HepG2 (cell line): ENCODE results near the gene PARP15. TPM values are rescaled to one million over a fixed set of nuclear protein-coding genes. Genes with fewer than 3 reads are reported as not detected.

Experiments used
- ATAC-seq: fragments of 200-7000 bp; cut with Tn5 transposase; 3 replicates; pipeline ENCODE4 v1.9.1; 2020; ENCODE audit warnings: mild to moderate bottlenecking, moderate library complexity
- BruUV-seq: library from RNA; stranded (reverse); fragments of 400-500 nt; replicated peaks from 2 replicates; lab custom pipeline; 2021; lab: Mats Ljungman, UMichigan
- CTCF ChIA-PET: fragments of 300-600 bp; formaldehyde crosslinking; extraction: SDS; loops from one replicate; lab custom pipeline; 2021; ENCODE audit warnings: low total read pairs, inconsistent platforms, low intra/inter-chr PET ratio; lab: Yijun Ruan, JAX
- POLR2A ChIA-PET: fragments of 350-600 bp; sonication (Branson Sonifier 250); formaldehyde crosslinking; loops from one replicate; lab custom pipeline; 2020; ENCODE audit warnings: antibody characterized with exemption, inconsistent platforms; lab: Yijun Ruan, JAX
- DNase-seq: peaks from one replicate; pipeline ENCODE4 v3.0.0-alpha.2; 2015; ENCODE audit warnings: low spot score
- FAIRE-seq: peaks from 3 replicates; lab custom pipeline; 2011; peaks lifted over from hg19 to GRCh38; lab: Jason Lieb, UNC
- H2AFZ ChIP-seq: one replicate; pipeline ENCODE4 v1.6.1; 2011; ENCODE audit warnings: low read length, inconsistent platforms
- H3K27ac ChIP-seq: fragments of 300-600 bp; 3 replicates; pipeline ENCODE4 v1.8.0; 2011; ENCODE audit warnings: mixed run types, mild to moderate bottlenecking, mixed read lengths, low read length, inconsistent platforms; ENCODE audit not compliant: insufficient read depth; ENCODE audit errors: extremely low read length
- H3K27me3 ChIP-seq, 2 experiments: fragments of 200-600 bp in 1 of 2; 2 replicates in 1 of 2; 3 replicates in 1 of 2; pipeline versions ENCODE4 v1.6.0 to v1.8.0; 2011; ENCODE audit warnings: low read length in 2 of 2, mild to moderate bottlenecking in 2 of 2, moderate library complexity in 2 of 2, inconsistent platforms in 1 of 2; ENCODE audit not compliant: insufficient read depth in 2 of 2, control insufficient read depth in 1 of 2
- H3K36me3 ChIP-seq, 2 experiments: fragments of 200-600 bp in 1 of 2; replicated peaks in 1 of 2; 2 replicates in 1 of 2; 3 replicates in 1 of 2; pipeline versions ENCODE4 v1.5.1 to v1.8.0; 2011; ENCODE audit warnings: low read length in 2 of 2, inconsistent platforms in 1 of 2; ENCODE audit not compliant: insufficient read depth in 2 of 2, control insufficient read depth in 1 of 2
- H3K4me1 ChIP-seq: 2 replicates; pipeline ENCODE4 v1.5.1; 2012; ENCODE audit warnings: low read length, inconsistent platforms; ENCODE audit not compliant: insufficient read depth
- H3K4me2 ChIP-seq: 2 replicates; pipeline ENCODE4 v1.6.0; 2011; ENCODE audit warnings: low read depth, low read length, inconsistent platforms
- H3K4me3 ChIP-seq, 3 experiments: fragments of 200-600 bp in 1 of 3; sonication (generic), shearing (Covaris generic) in 1 of 3; replicated peaks in 1 of 3; 2 replicates each; pipeline ENCODE4 v1.5.1; 2011 to 2016; ENCODE audit warnings: low read length in 3 of 3, inconsistent platforms in 2 of 3, low read depth in 2 of 3, mild to moderate bottlenecking in 2 of 3, control low read depth in 1 of 3, mixed read lengths in 1 of 3; ENCODE audit not compliant: insufficient read depth in 1 of 3
- H3K79me2 ChIP-seq: one replicate; pipeline ENCODE4 v1.6.1; 2011; ENCODE audit warnings: low read length, inconsistent platforms; ENCODE audit not compliant: insufficient read depth
- H3K9ac ChIP-seq: 2 replicates; pipeline ENCODE4 v1.6.0; 2011; ENCODE audit warnings: mild to moderate bottlenecking, low read depth, low read length, inconsistent platforms; ENCODE audit not compliant: insufficient read depth
- H3K9me3 ChIP-seq: 2 replicates; pipeline ENCODE4 v1.5.1; 2012; ENCODE audit warnings: mild to moderate bottlenecking, low read length
- H4K20me1 ChIP-seq: 2 replicates; pipeline ENCODE4 v1.6.0; 2011; ENCODE audit warnings: inconsistent platforms, mild to moderate bottlenecking, low read length, moderate library complexity; ENCODE audit not compliant: insufficient read depth
- ARID5B ChIP-seq: IDR thresholded peaks from 2 replicates; pipeline ENCODE4 v1.4.0; 2020; ENCODE audit warnings: mild to moderate bottlenecking, missing genetic modification reagents
- IRF2 ChIP-seq: IDR thresholded peaks from 2 replicates; pipeline ENCODE4 v1.6.1; 2018; ENCODE audit warnings: missing genetic modification reagents, missing compliant biosample characterization
- RCOR2 ChIP-seq: IDR thresholded peaks from 2 replicates; pipeline ENCODE4 v1.6.1; 2016; ENCODE audit warnings: missing biosample characterization, missing genetic modification reagents
- SAFB2 ChIP-seq: sonication (generic); formaldehyde crosslinking; IDR thresholded peaks from 2 replicates; pipeline ENCODE4 v1.5.1; 2020; ENCODE audit warnings: missing genetic modification reagents, low read depth, mild to moderate bottlenecking, borderline replicate concordance
- ZFP36L1 ChIP-seq: sonication (generic); formaldehyde crosslinking; IDR thresholded peaks from 2 replicates; pipeline ENCODE4 v1.8.0; 2022; ENCODE audit warnings: mild to moderate bottlenecking, missing genetic modification reagents, moderate library complexity
- ZNF124 ChIP-seq: sonication (generic); formaldehyde crosslinking; IDR thresholded peaks from 2 replicates; pipeline ENCODE4 v1.4.0; 2020; ENCODE audit warnings: missing genetic modification reagents
- ZNF235 ChIP-seq: sonication (generic); formaldehyde crosslinking; IDR thresholded peaks from 2 replicates; pipeline ENCODE4 v1.8.1; 2023; ENCODE audit warnings: mild to moderate bottlenecking, missing genetic modification reagents, borderline replicate concordance
- ZNF260 ChIP-seq: sonication (generic); formaldehyde crosslinking; IDR thresholded peaks from 2 replicates; pipeline ENCODE4 v1.4.0; 2020; ENCODE audit warnings: missing genetic modification reagents, low read depth, mild to moderate bottlenecking, borderline replicate concordance
- ZNF331 ChIP-seq: sonication (generic); formaldehyde crosslinking; IDR thresholded peaks from 2 replicates; pipeline ENCODE4 v1.4.0; 2020; ENCODE audit warnings: missing genetic modification reagents
- WGBS: methylation state at CpG from one replicate; pipeline ENCODE4 v1.1.6; 2017; ENCODE audit warnings: low lambda C conversion rate; 5-methylcytosine and 5-hydroxymethylcytosine counted together
- in situ Hi-C: cut with HindIII; loops from 2 replicates; pipeline ENCODE4 v1.10.0; 2017; ENCODE audit warnings: low pct_unique_long_range_greater_than_20kb; ENCODE audit not compliant: extremely low pct_ligation_motif_present
- intact Hi-C: fragments of 100-400 bp; cut with micrococcal nuclease; formaldehyde crosslinking; loops from one replicate; pipeline ENCODE4 v1.10.0; 2022; ENCODE audit not compliant: unreplicated experiment
- polyA plus RNA-seq, 8 experiments: library from polyadenylated mRNA; depleted of rRNA in 3 of 8; stranded (reverse) in 7 of 8; unstranded in 1 of 8; fragments of >200 nt; fragmentation: Illumina TruSeq in 4 of 8; extraction: Trizol in 4 of 8; gene quantifications; 2 replicates each; pipeline versions ENCODE4 v1.2.1 to v1.2.3, GENCODE V29; 2011 to 2016; ENCODE audit warnings: low read depth in 4 of 8, missing spikeins in 1 of 8, mixed read lengths in 1 of 8; ENCODE audit not compliant: insufficient read depth in 1 of 8
- total RNA-seq, 5 experiments: library from RNA; depleted of rRNA; stranded (reverse); fragments of >200 nt; fragmentation: Illumina TruSeq; extraction: Trizol; gene quantifications; 2 replicates each; pipeline ENCODE4 v1.2.3, GENCODE V29; 2016; ENCODE audit warnings: low read depth in 1 of 5
- TF ChIP-seq, protein P1 (sequence below): sonication (generic); formaldehyde crosslinking; IDR thresholded peaks from 2 replicates; pipeline ENCODE4 v1.4.0; 2020; ENCODE audit warnings: missing genetic modification reagents

The PARP15 gene
- total and polyA plus RNA-seq, 2 of the 13 experiments (the other 11 are each of a cell fraction or from before 2014, with no cell fraction given) = 0.02 TPM; not detected in 1

DNA sequence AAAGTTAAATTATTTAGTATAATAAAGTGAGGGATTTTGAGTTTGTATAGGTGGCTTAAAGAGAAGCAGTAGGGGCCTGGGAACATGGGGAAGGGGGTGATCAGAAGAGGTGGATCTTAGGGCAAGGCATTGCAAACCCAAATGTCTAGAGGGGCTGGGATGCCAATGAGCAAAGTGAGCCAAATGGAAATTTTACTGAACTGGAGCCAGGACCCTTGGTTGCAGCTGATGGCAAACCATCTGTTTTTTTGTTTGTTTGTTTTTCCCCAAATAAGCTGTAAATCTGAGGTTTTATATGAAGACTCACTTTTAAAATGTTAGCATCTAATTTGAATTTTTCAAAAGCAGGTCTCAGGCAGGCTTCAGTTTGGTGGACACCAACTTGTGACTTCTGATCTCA is 88.4 kb downstream of the PARP15 start:
- ChIA-PET CTCF (no interaction called here), POLR2A (no interaction called here)
- peaks cover 0 to 15% of the 10 kb centered on the region in 2 experiments; a peak in 2 of 5 replicates for H3K27me3 ChIP-seq
- no peak for DNase-seq
- in situ Hi-C loops (no loop called here), intact Hi-C loops (no loop called here)
- no peaks in the 10 kb centered on the region for H3K9me3 ChIP-seq
- H3K9ac ChIP-seq = no peak overlapping the region
- H3K27ac ChIP-seq = no peak overlapping the region
- no peaks in the 10 kb centered on the region for H3K79me2 ChIP-seq
- H3K4me3 ChIP-seq = no peak overlapping the region
- H3K36me3 ChIP-seq = no peaks in the 10 kb centered on the region
- no peak overlapping the region for H2AFZ ChIP-seq
- no TSS peak for BruUV-seq
- H4K20me1 ChIP-seq = no peaks in the 10 kb centered on the region
- H3K4me2 ChIP-seq = no peak overlapping the region
- no peak for ATAC-seq
- peaks cover 16% of the 10 kb centered on the region for H3K4me1 ChIP-seq
- FAIRE-seq = no peak
- no peak for TF ChIP-seq IRF2 (CRISPR knock-in tag)

DNA sequence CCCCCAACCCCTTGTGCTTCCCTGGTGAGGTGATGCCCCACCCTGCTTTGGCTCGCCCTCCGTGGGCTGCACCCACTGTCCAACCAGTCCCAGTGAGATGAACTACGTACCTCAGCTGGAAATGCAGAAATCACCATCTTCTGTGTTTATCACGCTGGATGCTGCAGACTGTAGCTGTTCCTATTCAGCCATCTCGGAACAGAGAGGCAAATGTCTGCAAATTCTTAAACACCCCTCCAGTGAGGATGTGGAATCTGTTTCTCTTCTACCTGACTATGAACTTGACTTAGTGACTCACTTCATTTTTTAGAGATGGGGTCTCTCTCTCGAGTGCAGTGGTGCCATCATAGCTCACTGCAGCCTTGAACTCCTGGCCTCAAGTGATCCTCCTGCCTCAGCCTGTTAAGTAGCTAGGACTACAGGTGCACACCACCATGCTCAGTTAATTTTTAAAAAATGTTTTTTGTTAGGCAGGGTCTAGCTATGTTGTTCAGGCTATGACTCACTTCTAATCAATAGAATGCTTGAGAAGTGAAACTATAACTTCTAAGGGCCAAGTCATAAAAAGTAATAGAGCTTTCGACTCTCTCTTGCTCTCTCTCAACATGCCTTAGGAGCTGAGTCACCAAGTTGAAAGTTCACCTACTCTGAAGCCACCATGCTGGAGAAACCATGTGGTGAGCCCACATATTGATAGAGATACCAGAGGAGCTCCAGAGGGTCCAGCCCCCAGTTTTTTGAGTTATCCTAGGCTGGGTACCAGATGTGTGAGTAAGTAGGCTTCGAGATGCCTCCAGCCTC is 91.7 kb downstream of the PARP15 start:
- Histone ChIP-seq H3K4me1 (peaks cover 16% of the 10 kb centered on the region), H3K4me2 (peak overlapping the region; percentile 11; the same call in 1 of the 2 replicates), H3K9ac (no peak overlapping the region), H3K79me2 (no peaks in the 10 kb centered on the region), H2AFZ (no peak overlapping the region), H3K36me3 (no peaks in the 10 kb centered on the region), H3K27ac (no peak overlapping the region), H3K4me3 (no peak overlapping the region), H3K27me3 (no peaks in the 10 kb centered on the region), H4K20me1 (no peaks in the 10 kb centered on the region), H3K9me3 (no peaks in the 10 kb centered on the region)
- BruUV-seq = no TSS peak
- ChIA-PET CTCF (no interaction called here), POLR2A (interaction anchor here (0.9 to 2.0 kb wide), 9 partner anchors 10 to 285 kb away, joined by 3 to 29 read pairs (median 4); partner anchors contain the start of genes DTX3L, FAM162A, KPNA1 and MIX23)
- in situ Hi-C loops (no loop called here), intact Hi-C loops (no loop called here)
- no peak for FAIRE-seq
- peak; percentile 50 for DNase-seq
- peak; percentile 85 for ATAC-seq
- WGBS = 43% methylated on average over 8 of the region's 8 CpGs
- TF ChIP-seq RCOR2 (CRISPR knock-in tag) (0 out of 2 replicates have a peak, but pooled peaks have one; percentile 43), ZNF260 (CRISPR knock-in tag) (no peak), ZNF124 (CRISPR knock-in tag) (no peak), ZFP36L1 (CRISPR knock-in tag) (no peak), SAFB2 (CRISPR knock-in tag) (no peak), ARID5B (CRISPR knock-in tag) (peak; percentile 30; the same call in 1 of the 2 replicates), ZNF235 (CRISPR knock-in tag) (no peak), ZNF331 (CRISPR knock-in tag) (no peak)
- TF ChIP-seq, protein P1, sequence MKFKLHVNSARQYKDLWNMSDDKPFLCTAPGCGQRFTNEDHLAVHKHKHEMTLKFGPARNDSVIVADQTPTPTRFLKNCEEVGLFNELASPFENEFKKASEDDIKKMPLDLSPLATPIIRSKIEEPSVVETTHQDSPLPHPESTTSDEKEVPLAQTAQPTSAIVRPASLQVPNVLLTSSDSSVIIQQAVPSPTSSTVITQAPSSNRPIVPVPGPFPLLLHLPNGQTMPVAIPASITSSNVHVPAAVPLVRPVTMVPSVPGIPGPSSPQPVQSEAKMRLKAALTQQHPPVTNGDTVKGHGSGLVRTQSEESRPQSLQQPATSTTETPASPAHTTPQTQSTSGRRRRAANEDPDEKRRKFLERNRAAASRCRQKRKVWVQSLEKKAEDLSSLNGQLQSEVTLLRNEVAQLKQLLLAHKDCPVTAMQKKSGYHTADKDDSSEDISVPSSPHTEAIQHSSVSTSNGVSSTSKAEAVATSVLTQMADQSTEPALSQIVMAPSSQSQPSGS (CRISPR knock-in tag) = no peak
